Heart right ventricle (tissue), 16 donors: Measurements from ENCODE around the gene RASGRP2. TPM values are rescaled to one million over a fixed set of nuclear protein-coding genes. Genes with fewer than 3 reads are reported as not detected.

Source experiments
- ATAC-seq, 8 donors: fragments of 200-7000 bp; cut with Tn5 transposase; one replicate each; pipeline ENCODE4 v1.9.1; 2020; ENCODE audit warnings: mild to moderate bottlenecking in 8 of 8, moderate library complexity in 8 of 8, moderate number of reproducible peaks in 1 of 8
- DNase-seq, 2 donors: peaks; one replicate each; pipeline ENCODE4 v3.0.0-alpha.2; 2020
- H3K27ac ChIP-seq, 10 donors: fragments of 200-600 bp; sonication (generic) in 2 of 10; one replicate each; pipeline versions ENCODE4 v1.5.0 to v1.8.0; 2020 to 2022; ENCODE audit warnings: mild to moderate bottlenecking in 3 of 10
- H3K27me3 ChIP-seq, 7 donors: fragments of 200-600 bp; one replicate each; pipeline ENCODE4 v1.8.0; 2021 to 2022; ENCODE audit warnings: mild to moderate bottlenecking in 2 of 7
- H3K36me3 ChIP-seq, 9 donors: fragments of 200-600 bp; sonication (generic) in 1 of 9; one replicate each; pipeline versions ENCODE4 v1.5.0 to v1.8.0; 2020 to 2022; ENCODE audit warnings: mild to moderate bottlenecking in 2 of 9
- H3K4me1 ChIP-seq, 9 donors: fragments of 200-600 bp; sonication (generic) in 1 of 9; one replicate each; pipeline versions ENCODE4 v1.5.0 to v1.8.0; 2020 to 2022; ENCODE audit warnings: mild to moderate bottlenecking in 4 of 9
- H3K4me3 ChIP-seq, 10 donors: fragments of 200-600 bp; sonication (generic) in 2 of 10; one replicate each; pipeline versions ENCODE4 v1.5.0 to v1.8.0; 2020 to 2022; ENCODE audit warnings: mild to moderate bottlenecking in 7 of 10, moderate library complexity in 2 of 10
- H3K9me3 ChIP-seq, 11 donors: fragments of 200-600 bp in 10 of 11; sonication (generic) in 2 of 11; one replicate each; pipeline versions ENCODE4 v1.5.0 to v1.8.0; 2013 to 2022; ENCODE audit warnings: mild to moderate bottlenecking in 2 of 11, control low read depth in 1 of 11, moderate library complexity in 1 of 11
- WGBS, 2 donors: extraction: QIAGEN DNeasy Blood & Tissue Kit; methylation state at CpG; one replicate each; pipeline ENCODE4 v1.1.7; 2013; ENCODE audit warnings: inconsistent platforms in 1 of 2; 5-methylcytosine and 5-hydroxymethylcytosine counted together
- intact Hi-C, 10 donors: fragments of 100-400 bp; cut with DNase I; formaldehyde crosslinking; loops; one replicate each; pipeline versions ENCODE4 v1.11.1 to v1.14.2; 2022
- polyA plus RNA-seq, 2 donors: library from polyadenylated mRNA; stranded (reverse); fragments of 200-250 nt; gene quantifications; one replicate each; pipeline ENCODE4 v1.2.3, GENCODE V29; 2013
- total RNA-seq, 10 donors: library from RNA; stranded (reverse); fragmentation: NEBNext Ultra II Directional in 3 of 10; extraction: Animal tissue kit (Norgen Biotek cat#: 25700) in 3 of 10; gene quantifications; one replicate each; pipeline versions ENCODE4 v1.2.1 to v1.2.4, GENCODE V29; 2021 to 2023
- TF ChIP-seq, protein P1 (sequence below), 9 donors: fragments of 200-600 bp; sonication (generic) in 2 of 9; IDR thresholded peaks; one replicate each; pipeline versions ENCODE4 v1.5.0 to v1.8.0; 2021 to 2022; ENCODE audit warnings: antibody characterized with exemption in 9 of 9, mild to moderate bottlenecking in 5 of 9, moderate library complexity in 1 of 9
- donor health status: Arrhythmogenic right ventricular cardiomyopathy.
- donor health status: ischemic (EF 13 %, LVEDD 7.1; RV severe dilation, severe dysfunction).
- donor health status: healthy with polysubstance abuse.
- donor health status: DM: no; HTN: yes; CAD: no.
- donor health status: DM: no; HTN: no; CAD: no.
- donor health status: ischemic (EF 25% LVEDD 6.9; RV normal size, moderate dysfunction).
- donor health status: ischemic (EF 25% LVEDD 5.7; RV mildly dilated, moderate dysfunction).
- donor health status: healthy.
- donor health status: DM: yes; HTN: yes; CAD: no.
- donor health status: Ischemic cardiomyopathy.
- donor health status: ischemic (EF 35%, LVEDD 5.7; RV mildly dilated, moderate dysfunction).
- donor health status: nonischemic (EF 11% LVEDD 7.7; RV severe dilation, severe dysfunction).
- donor health status: DM: yes; HTN: yes; CAD: no.
- donor health status: PGD.
- donor health status: ischemic (EF 29% LVEDD 5.4; RV normal size, mild dysfunction).
- donor health status: nonischemic (EF 23%, LVEDD 6.1; RV moderate dilation, normal function).

The RASGRP2 gene
- total and polyA plus RNA-seq, 12 donors: 18.9 to 128 (median 27.3) TPM

DNA sequence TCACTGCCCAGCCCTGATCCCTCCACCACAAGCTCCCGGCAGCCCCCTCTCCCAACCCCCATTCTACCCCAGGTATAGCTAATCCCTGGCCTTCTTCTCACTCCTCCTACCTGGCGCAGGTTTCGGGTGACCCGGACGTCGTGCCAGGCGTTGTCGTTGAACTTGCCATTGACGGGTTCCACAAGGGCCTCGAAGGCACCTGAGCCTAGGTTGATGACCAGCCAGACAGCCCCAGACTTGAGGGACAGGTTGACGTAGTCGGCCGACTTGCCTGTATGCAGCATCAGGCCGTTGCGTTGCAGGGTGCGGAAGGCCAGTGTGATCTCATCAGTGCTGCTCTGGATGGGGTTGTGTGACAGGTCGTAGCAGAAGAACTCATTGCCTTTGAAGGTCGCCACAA is 58.4 kb downstream of the RASGRP2 start:
- Histone ChIP-seq H3K4me1 (peaks cover 5 to 28% (median 18%) of the 10 kb centered on the region in 9 donors), H3K27me3 (peaks cover 0 to 9% (median 0%) of the 10 kb centered on the region in 7 donors), H3K36me3 (no peaks in the 10 kb centered on the region), H3K9me3 (no peaks in the 10 kb centered on the region), H3K4me3 (no peak overlapping the region), H3K27ac (no peak overlapping the region)
- WGBS, 2 donors: 92 to 93% methylated on average over 18 of the region's 18 CpGs
- no peak for DNase-seq
- TF ChIP-seq, protein P1, sequence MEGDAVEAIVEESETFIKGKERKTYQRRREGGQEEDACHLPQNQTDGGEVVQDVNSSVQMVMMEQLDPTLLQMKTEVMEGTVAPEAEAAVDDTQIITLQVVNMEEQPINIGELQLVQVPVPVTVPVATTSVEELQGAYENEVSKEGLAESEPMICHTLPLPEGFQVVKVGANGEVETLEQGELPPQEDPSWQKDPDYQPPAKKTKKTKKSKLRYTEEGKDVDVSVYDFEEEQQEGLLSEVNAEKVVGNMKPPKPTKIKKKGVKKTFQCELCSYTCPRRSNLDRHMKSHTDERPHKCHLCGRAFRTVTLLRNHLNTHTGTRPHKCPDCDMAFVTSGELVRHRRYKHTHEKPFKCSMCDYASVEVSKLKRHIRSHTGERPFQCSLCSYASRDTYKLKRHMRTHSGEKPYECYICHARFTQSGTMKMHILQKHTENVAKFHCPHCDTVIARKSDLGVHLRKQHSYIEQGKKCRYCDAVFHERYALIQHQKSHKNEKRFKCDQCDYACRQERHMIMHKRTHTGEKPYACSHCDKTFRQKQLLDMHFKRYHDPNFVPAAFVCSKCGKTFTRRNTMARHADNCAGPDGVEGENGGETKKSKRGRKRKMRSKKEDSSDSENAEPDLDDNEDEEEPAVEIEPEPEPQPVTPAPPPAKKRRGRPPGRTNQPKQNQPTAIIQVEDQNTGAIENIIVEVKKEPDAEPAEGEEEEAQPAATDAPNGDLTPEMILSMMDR (IDR thresholded peaks at IDR 0.05): no peak
- intact Hi-C loops: loop anchor here in 1 of 10 donors (5.0 kb wide), 1 partner anchor 42 kb away; no protein-coding TSS in a partner anchor
- ATAC-seq: no peak

GRCh38 chr11:64684357-64684756 is 59.6 kb downstream of the RASGRP2 start:
- Histone ChIP-seq H3K4me3 (no peak overlapping the region), H3K36me3 (no peaks in the 10 kb centered on the region), H3K9me3 (no peaks in the 10 kb centered on the region), H3K27ac (no peak overlapping the region), H3K4me1 (peaks cover 5 to 24% (median 17%) of the 10 kb centered on the region in 9 donors), H3K27me3 (peaks cover 0 to 9% (median 0%) of the 10 kb centered on the region in 7 donors)
- ATAC-seq (no peak), DNase-seq (no peak)
- TF ChIP-seq, protein P1 (IDR thresholded peaks at IDR 0.05): no peak
- WGBS, 2 donors: 73 to 77% methylated on average over 8 of the region's 8 CpGs
- intact Hi-C loops: no loop called here

- DNase-seq (no peak), ATAC-seq (no peak)
- H3K9me3 ChIP-seq: no peaks in the 10 kb centered on the region
- no peaks in the 10 kb centered on the region for H3K36me3 ChIP-seq
- H3K4me1 ChIP-seq: peaks cover 0 to 4% (median 1%) of the 10 kb centered on the region in 9 donors
- H3K27ac ChIP-seq: no peak overlapping the region
- H3K27me3 ChIP-seq: peaks cover 0 to 19% (median 6%) of the 10 kb centered on the region in 7 donors
- H3K4me3 ChIP-seq: no peak overlapping the region
- WGBS, 2 donors: 76 to 79% methylated on average over 4 of the region's 4 CpGs
- TF ChIP-seq, protein P1 (IDR thresholded peaks at IDR 0.05): no peak
- intact Hi-C loops: no loop called here
These were observed 62.8 kb downstream of the RASGRP2 start for GRCh38 chr11:64681171-64681570.

GRCh38 chr11:64679846-64680245 is 64.1 kb downstream of the RASGRP2 start:
- peaks cover 0 to 26% (median 6%) of the 10 kb centered on the region in 7 donors for H3K27me3 ChIP-seq
- H3K4me3 ChIP-seq: no peak overlapping the region
- peaks cover 5 to 17% (median 15%) of the 10 kb centered on the region in 9 donors for H3K4me1 ChIP-seq
- no peak for DNase-seq
- 32 to 66% methylated on average over 1 to 2 of the region's 2 CpGs for WGBS, 2 donors
- no peak for ATAC-seq
- intact Hi-C loops: no loop called here
- H3K27ac ChIP-seq: no peak overlapping the region
- no peaks in the 10 kb centered on the region for H3K36me3 ChIP-seq
- H3K9me3 ChIP-seq: no peaks in the 10 kb centered on the region
- TF ChIP-seq, protein P1 (IDR thresholded peaks at IDR 0.05): no peak
